Occipital lobe (tissue), 2 donors: Measurements from ENCODE around the gene LDLRAD4. TPM values are rescaled to one million over a fixed set of nuclear protein-coding genes. Genes with fewer than 3 reads are reported as not detected.

Experiments
- DNase-seq: peaks from one replicate; lab custom pipeline; 2025; lab: John Stamatoyannopoulos, UW
- total RNA-seq: library from RNA; depleted of rRNA; stranded (reverse); fragments of >200 nt; gene quantifications from one replicate; pipeline ENCODE4 v1.2.3, GENCODE V29; 2014

LDLRAD4 gene
- total RNA-seq, 1 donor from 2014 or later = 129 TPM

DNA sequence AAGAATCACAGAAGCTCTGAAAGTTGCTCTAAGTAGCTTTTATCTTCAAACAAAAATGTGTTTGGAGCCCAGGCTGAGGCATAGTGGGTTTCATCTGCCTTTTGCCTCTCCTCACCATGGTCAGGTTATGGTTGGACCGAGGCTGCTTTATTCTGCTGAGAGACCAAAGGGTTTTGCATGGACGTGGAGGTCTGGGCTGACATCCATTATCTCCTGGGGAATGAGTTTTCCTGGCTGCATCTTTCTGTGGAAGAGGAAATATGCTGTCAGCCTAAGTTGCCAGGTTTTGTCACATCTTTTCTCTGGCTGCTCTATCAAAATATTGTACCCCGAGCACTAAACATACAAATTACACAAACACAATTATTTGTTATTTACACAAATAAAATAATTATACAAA is 223.2 kb downstream of the LDLRAD4 start:
- no peak for DNase-seq

DNA sequence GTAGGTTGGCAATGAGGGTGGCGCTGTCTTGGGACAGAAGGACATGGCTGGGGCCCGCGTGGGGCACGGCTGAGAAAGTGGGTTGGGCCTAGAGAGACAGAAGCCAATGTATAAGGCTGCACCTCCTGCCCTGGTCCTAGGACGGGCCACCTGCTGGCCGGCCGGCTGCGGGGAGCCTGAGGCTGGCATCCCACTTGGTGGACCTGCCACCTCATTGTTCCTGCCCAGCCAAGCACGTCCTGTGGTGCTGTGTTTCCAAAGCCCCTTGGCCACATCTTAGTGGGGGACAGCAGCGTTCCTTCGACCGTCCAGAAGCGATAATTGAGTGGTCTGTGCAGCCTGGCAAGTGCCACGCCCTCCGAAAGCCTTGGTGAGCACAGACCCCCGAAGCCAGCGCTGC is 223.9 kb downstream of the LDLRAD4 start:
- DNase-seq = no peak

GRCh38 chr18:13443552-13443951 is 225.0 kb downstream of the LDLRAD4 start:
- DNase-seq = no peak

DNA sequence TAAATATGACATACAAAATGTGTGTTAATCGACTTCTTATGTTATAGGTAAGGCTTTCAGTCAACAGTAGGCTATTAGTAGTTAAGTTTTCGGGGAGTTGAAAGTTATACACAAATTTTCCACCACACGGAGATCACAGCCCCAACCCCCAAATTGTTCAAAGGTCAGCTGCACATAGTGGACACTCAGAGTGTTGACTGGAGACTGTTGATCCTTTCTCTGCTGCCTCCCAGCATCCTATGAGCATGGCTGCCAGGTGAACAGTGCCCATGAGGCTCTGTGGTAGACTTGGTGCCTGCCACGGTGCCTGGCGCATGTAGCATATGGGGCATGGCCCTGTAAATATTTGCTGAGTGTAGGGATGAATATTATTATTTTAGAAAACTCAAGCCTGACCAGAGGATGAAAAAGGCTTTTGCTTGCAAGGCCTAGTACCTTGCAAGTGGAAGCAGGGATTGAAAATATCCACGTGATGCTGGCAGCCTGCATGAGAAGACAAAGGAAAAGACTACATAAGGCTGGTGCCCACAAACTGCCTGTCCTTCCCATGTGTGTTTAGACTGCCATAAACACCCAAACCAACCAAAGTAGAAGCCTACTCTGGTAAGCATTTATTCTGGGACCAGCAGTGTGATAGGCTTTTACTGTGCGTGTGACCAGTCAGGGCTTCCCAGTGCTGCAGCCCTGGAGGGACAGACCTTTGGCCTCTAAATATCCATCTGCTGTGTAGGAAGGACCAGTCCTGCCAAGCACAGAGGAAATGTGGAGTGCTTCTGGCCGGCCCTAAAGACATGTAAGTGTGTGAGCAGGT is 226.1 kb downstream of the LDLRAD4 start:
- DNase-seq = no peak

- no peak for DNase-seq
These were observed 226.8 kb downstream of the LDLRAD4 start for GRCh38 chr18:13445241-13445897.

DNA sequence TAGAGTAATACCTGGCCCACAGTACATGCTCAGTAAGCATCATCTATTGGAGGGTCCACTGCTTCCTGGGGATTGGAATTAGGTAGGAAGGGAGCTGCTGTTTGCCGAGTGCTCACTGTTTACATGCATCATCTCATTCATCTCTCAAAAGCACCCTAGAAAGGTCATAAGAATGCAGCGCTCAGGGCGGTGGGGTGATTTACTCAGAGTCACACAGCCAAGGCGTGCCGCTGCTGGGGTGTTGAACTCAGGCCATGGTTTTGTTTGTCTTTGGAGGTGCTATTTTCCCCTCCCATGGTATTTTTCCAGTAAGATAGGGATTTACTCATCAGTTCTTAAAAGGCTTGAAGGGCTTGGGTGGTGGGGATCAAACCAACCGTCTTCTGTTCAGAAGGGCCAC is 227.5 kb downstream of the LDLRAD4 start:
- no peak for DNase-seq

DNA sequence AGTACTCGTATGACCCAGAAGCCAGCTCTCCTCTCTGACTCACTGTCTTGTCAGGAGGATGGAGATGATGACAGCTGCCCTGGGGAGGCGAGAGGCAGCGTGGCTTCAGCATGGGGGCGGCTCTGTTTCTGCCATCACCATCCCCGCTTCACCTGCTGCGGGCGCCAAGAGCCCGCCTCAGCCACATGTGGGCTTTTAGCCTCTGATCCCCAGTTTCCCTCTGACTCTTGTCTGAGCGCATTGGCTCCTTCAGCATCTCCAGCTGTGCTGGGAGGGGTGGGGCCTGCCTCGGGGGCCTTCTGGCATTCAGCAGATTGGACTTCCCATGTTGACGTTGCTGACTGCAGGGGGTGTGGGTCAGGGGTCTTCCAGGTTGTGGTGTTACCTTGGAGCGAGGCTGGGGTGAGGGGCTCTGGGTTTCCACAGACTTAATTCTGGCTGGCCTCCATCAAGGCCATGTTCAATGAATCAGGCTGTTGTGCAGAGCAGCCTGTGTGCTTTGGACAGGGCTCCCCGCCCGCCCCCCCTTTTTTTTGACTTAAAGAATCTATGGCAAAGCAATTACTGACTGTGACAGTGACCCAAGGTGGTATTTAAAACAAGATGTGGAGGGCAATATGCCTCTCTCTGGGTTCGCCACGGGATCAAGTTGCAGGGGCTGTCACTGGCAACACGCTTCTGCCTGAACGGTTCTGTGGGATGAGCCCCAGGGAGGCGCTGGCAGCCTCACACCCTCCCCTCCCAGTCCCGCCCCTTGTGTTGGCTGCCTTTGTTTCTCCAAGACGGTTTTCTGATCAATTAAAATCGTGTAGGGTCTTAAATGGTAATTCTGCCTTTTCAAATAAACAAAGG is 228.3 kb downstream of the LDLRAD4 start:
- no peak for DNase-seq

DNA sequence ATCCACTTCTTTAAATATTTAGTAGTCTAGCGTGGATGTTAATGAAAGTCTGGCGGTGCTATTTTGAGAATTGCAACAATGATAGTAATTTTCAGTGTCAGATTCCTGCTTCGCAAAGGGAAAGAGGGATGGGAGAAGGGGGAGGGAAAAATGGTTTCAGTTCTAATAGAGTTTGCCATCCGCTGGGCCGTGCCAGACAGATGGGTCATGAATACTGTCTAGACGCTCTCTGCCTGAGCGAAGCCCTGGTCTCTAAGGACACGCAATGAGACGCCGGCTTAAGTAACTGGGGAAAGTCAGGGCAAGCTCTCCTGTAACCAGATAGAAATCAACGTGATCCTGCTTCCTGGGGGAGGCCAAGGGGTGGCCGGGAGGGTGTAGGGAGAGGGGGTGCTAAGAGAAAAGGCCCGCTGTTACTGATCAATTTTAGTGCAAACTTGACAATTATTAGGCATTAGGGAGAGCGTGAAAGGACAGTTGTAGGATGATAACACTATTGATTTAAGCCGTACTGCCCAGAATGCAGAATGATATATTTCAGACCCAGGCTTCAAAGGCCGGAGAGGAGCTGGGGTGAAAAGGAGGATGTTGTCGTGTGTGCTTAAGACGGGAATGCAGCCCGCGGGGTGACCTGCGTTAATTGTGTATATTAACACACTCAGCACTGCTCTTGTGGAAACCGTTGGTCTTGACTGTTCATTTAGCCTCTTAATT is 229.2 kb downstream of the LDLRAD4 start:
- no peak for DNase-seq

DNA sequence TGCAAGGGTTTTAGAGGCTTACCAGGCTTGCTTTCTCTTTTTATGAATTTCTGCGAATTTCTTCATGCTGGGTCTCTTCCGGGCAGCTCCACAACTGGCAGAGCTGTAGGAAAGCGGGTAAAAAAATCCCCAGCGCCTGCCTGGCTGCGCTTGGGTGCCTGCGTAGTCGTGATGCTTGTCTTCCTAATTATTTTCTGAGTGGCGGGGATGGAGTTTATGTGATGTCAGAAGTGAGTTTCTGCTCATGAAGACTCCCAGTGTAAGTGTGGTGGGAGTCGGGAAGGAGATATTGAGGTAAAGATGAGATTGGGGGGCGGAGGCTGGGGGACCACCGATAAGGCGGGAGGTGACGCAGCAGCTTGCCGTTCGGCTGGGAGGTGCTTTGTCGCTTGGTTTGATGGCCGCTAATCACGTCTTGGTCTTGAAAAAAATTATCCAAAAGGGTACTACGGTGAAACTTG is 229.8 kb downstream of the LDLRAD4 start:
- DNase-seq = no peak

- DNase-seq = no peak
These were observed 231.1 kb downstream of the LDLRAD4 start for GRCh38 chr18:13449651-13450050.

DNA sequence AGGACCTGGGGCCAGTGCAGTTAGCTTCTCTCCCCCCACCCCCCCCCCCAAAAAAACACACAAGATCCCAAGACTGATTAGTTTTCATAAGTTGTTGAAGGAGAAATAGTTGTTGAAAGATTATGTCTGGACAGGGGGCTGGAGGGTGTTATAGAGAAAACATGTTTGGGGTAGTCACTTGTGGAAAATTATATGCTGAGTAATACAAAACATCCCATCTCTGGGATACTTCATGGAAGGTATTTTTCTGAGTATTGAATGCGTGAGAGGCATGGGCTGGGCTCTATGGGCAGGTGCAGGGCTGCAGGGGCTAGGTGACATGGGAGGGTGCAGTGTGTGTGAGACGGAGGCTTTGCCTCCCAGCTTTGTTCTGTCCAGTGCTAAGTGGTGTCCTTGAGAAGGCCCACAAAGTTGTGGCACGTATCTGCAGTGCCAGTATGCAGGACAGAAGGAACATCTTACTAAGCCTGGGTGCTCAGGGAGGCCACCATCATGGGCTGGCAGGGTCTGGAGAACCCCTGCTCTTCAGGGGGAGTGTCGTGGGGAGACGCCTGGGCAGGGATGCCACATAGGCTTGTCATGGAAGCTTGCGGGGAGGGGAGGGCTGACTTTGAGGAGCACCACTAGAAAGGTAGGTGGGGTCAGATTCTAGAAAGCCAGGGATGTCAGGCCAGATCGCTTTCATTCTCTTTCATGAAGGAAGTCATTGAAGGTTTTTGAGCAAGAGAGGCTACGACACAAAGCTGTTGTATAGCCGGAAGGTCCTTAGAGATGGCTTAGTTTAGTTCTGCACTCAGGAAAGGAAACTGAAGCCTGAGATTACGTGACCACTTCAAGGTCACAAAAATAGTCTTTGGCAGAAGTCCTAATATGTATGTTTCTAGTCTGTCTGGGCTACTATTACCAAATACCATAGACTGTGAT is 232.0 kb downstream of the LDLRAD4 start:
- no peak for DNase-seq

GRCh38 chr18:13451213-13451540 is 232.6 kb downstream of the LDLRAD4 start:
- DNase-seq = no peak

GRCh38 chr18:13451661-13452387 is 233.3 kb downstream of the LDLRAD4 start:
- DNase-seq = no peak

DNA sequence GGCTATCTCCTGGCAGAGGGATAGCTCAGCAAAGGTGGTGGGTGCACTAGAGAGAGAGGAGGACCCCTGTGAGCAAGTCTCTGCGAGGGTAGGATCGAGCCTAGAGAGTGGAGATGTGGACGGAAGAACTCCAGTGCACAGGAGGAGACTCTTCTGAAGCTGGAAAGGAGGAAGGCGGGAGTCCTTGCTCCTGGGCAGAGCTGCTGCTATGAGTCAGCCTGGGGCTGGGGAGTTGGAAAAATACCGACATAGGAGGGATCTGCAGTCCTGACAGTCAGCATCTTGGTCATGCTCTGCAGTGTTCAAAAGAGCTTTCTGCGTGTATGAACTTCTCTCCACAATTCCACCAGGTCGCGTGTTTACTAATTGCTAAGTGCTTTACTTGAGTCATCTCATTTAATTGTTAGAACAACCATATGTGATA is 233.8 kb downstream of the LDLRAD4 start:
- peak; percentile 72 for DNase-seq

GRCh38 chr18:13452871-13453680 is 234.5 kb downstream of the LDLRAD4 start:
- no peak for DNase-seq

DNA sequence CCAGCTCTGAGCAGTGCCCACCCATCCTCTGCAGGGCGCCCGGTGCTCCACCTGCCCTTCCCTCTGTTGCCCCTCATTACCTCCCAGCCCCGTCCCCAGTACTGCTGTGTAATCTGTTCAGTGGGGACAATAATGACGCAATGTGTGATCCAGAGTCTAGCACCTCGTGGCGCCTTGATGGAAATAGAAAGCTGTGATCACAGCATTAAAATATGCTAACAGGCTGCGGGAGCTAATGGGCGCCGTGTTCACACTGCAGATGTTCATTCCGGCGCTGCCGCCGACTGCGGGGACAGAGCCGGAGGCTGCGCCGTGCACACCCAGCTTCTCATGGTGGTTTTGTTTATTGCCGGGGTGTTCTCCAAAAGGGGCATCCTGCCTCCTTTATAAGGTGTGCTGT is 235.2 kb downstream of the LDLRAD4 start:
- DNase-seq = peak; percentile 70

GRCh38 chr18:13454363-13455150 is 236.0 kb downstream of the LDLRAD4 start:
- no peak for DNase-seq

- no peak for DNase-seq
These were observed 236.9 kb downstream of the LDLRAD4 start for GRCh38 chr18:13455471-13455870.
